Measurements from ENCODE around the gene RUNX1.

Gene RUNX1

DNA sequence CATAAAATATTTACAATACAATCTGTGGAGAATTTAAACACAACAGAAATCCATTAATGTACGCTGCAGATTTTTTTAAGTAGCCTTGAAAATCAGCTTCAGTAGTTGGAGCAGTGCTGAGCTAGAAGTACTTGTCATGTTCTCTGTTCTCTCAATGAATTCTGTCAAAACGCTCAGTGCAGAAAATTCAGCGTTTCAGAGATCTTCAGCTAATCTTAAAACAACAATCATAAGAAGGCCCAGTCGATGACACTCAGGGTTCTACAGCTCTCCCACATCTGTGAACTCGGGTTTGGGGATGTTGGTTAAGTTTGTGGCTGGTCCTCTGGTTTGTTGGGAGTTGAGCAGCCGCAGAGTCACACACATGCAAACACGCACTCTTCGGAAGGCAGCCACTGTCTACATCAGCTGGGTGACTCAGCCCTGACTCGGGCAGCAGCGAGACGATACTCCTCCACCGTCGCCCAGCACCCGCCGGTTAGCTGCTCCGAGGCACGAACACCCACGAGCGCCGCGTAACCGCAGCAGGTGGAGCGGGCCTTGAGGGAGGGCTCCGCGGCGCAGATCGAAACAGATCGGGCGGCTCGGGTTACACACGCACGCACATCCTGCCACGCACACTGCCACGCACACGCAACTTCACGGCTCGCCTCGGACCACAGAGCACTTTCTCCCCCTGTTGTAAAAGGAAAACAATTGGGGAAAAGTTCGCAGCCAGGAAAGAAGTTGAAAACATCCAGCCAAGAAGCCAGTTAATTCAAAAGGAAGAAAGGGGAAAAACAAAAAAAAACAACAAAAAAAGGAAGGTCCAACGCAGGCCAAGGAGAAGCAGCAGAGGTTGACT, 161.2 kb downstream of the RUNX1 start:
- peaks cover 5% of the 10 kb centered on the region for H3K27me3 ChIP-seq (ENCODE audit: control insufficient read depth, insufficient read depth, low read length)
- H3K4me3 ChIP-seq (ENCODE audit: low read length): peak overlapping the region; percentile 34
- H3K36me3 ChIP-seq (ENCODE audit: control insufficient read depth, insufficient read depth, low read length): no peaks in the 10 kb centered on the region
- no peaks in the 10 kb centered on the region for H3K9me3 ChIP-seq (ENCODE audit: control insufficient read depth, low read length)
- no peaks in the 10 kb centered on the region for H3K4me1 ChIP-seq (ENCODE audit: control insufficient read depth, insufficient read depth, low read length)
- peak overlapping the region; percentile 77 for H3K9ac ChIP-seq (ENCODE audit: low read length)

DNA sequence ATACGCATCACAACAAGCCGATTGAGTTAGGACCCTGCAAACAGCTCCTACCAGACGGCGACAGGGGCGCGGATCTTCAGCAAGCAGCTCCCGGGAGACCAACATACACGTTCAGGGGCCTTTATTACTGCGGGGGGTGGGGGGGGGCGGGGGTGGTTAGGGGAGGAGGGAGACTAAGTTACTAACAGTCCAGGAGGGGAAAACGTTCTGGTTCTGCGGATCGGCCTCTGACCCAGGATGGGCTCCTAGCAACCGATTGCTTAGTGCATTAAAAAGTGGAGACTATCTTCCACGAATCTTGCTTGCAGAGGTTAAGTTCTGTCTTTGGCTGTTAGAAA, 162.0 kb downstream of the RUNX1 start:
- Histone ChIP-seq H3K9me3 (ENCODE audit: control insufficient read depth, low read length) (no peaks in the 10 kb centered on the region), H3K9ac (ENCODE audit: low read length) (peak overlapping the region; percentile 94), H3K4me1 (ENCODE audit: control insufficient read depth, insufficient read depth, low read length) (no peaks in the 10 kb centered on the region), H3K27me3 (ENCODE audit: control insufficient read depth, insufficient read depth, low read length) (peaks cover 5% of the 10 kb centered on the region), H3K4me3 (ENCODE audit: low read length) (peak overlapping the region; percentile 91), H3K36me3 (ENCODE audit: control insufficient read depth, insufficient read depth, low read length) (no peaks in the 10 kb centered on the region)

- Histone ChIP-seq H3K27me3 (ENCODE audit: control insufficient read depth, insufficient read depth, low read length) (peaks cover 5% of the 10 kb centered on the region), H3K4me3 (ENCODE audit: low read length) (peak overlapping the region; percentile 91), H3K36me3 (ENCODE audit: control insufficient read depth, insufficient read depth, low read length) (no peaks in the 10 kb centered on the region), H3K9me3 (ENCODE audit: control insufficient read depth, low read length) (no peaks in the 10 kb centered on the region), H3K9ac (ENCODE audit: low read length) (peak overlapping the region; percentile 94), H3K4me1 (ENCODE audit: control insufficient read depth, insufficient read depth, low read length) (no peaks in the 10 kb centered on the region)
These were observed 162.6 kb downstream of the RUNX1 start for GRCh38 chr21:34886240-34887104.

DNA sequence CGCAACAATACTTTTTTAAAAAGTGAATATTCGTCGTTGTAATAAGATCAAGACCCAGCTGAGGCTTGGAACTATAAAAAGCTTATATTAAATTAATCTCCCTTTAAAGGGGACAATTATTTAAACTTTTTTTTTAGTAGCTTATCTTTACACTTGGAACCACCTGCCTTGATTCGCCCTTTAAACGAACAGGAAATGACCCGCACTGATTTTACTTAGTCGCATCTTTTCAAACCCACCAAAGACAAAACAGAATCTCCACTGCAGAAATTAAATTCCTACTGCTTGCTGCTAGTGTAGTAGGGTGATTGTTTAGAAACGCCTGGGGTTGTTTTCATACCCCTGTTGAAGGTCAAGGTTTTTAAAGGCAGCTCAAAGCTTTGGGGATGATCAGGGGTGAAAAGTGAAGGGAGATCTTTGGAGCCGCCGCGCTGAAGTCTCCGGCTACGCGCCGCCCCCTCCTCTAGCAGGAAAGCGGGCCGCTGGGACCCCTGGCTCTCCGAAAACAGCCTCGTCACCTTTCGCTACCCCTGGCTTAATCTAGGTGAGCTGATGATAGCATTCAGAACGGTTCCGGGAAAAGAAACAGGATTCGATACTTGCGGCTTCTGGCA, 163.4 kb downstream of the RUNX1 start:
- H3K4me1 ChIP-seq (ENCODE audit: control insufficient read depth, insufficient read depth, low read length): no peaks in the 10 kb centered on the region
- peaks cover 1% of the 10 kb centered on the region for H3K27me3 ChIP-seq (ENCODE audit: control insufficient read depth, insufficient read depth, low read length)
- H3K9ac ChIP-seq (ENCODE audit: low read length): peak overlapping the region; percentile 94
- peak overlapping the region; percentile 91 for H3K4me3 ChIP-seq (ENCODE audit: low read length)
- no peaks in the 10 kb centered on the region for H3K36me3 ChIP-seq (ENCODE audit: control insufficient read depth, insufficient read depth, low read length)
- H3K9me3 ChIP-seq (ENCODE audit: control insufficient read depth, low read length): no peaks in the 10 kb centered on the region

DNA sequence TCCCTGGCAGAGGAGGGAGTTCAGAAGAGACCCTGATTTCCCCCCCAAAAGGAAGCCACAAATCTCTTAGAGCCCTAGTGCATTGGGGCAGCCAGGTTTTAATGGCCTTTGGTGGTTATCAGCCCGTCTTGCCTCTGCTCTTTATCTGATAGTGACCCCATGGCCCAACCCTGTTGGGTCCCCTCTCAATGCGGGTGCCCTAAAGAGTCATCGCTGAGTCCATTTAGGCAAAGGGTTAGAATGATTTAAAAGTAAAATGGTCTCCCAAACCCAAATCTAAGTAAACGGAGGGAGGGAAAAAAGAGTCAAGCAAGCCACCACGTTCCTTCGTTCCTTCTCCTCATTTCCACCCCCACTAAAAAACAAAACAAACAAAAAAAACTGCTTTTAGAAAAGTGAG, 164.0 kb downstream of the RUNX1 start:
- peak overlapping the region; percentile 91 for H3K4me3 ChIP-seq (ENCODE audit: low read length)
- no peaks in the 10 kb centered on the region for H3K36me3 ChIP-seq (ENCODE audit: control insufficient read depth, insufficient read depth, low read length)
- peaks cover 5% of the 10 kb centered on the region for H3K4me1 ChIP-seq (ENCODE audit: control insufficient read depth, insufficient read depth, low read length)
- H3K9ac ChIP-seq (ENCODE audit: low read length): peak overlapping the region; percentile 94
- H3K27me3 ChIP-seq (ENCODE audit: control insufficient read depth, insufficient read depth, low read length): no peaks in the 10 kb centered on the region
- H3K9me3 ChIP-seq (ENCODE audit: control insufficient read depth, low read length): no peaks in the 10 kb centered on the region

GRCh38 chr21:34884346-34884929, 164.7 kb downstream of the RUNX1 start:
- Histone ChIP-seq H3K9ac (ENCODE audit: low read length) (peak overlapping the region; percentile 94), H3K27me3 (ENCODE audit: control insufficient read depth, insufficient read depth, low read length) (no peaks in the 10 kb centered on the region), H3K4me3 (ENCODE audit: low read length) (peak overlapping the region; percentile 91), H3K9me3 (ENCODE audit: control insufficient read depth, low read length) (no peaks in the 10 kb centered on the region), H3K36me3 (ENCODE audit: control insufficient read depth, insufficient read depth, low read length) (no peaks in the 10 kb centered on the region), H3K4me1 (ENCODE audit: control insufficient read depth, insufficient read depth, low read length) (peaks cover 5% of the 10 kb centered on the region)

- no peaks in the 10 kb centered on the region for H3K36me3 ChIP-seq (ENCODE audit: control insufficient read depth, insufficient read depth, low read length)
- no peaks in the 10 kb centered on the region for H3K9me3 ChIP-seq (ENCODE audit: control insufficient read depth, low read length)
- H3K4me3 ChIP-seq (ENCODE audit: low read length): peak overlapping the region; percentile 43
- no peaks in the 10 kb centered on the region for H3K27me3 ChIP-seq (ENCODE audit: control insufficient read depth, insufficient read depth, low read length)
- peaks cover 9% of the 10 kb centered on the region for H3K4me1 ChIP-seq (ENCODE audit: control insufficient read depth, insufficient read depth, low read length)
- peak overlapping the region; percentile 94 for H3K9ac ChIP-seq (ENCODE audit: low read length)
These were observed 165.4 kb downstream of the RUNX1 start for GRCh38 chr21:34883491-34884271.

GRCh38 chr21:34882719-34883131, 166.4 kb downstream of the RUNX1 start:
- no peaks in the 10 kb centered on the region for H3K9me3 ChIP-seq (ENCODE audit: control insufficient read depth, low read length)
- H3K4me3 ChIP-seq (ENCODE audit: low read length): peak overlapping the region; percentile 43
- H3K9ac ChIP-seq (ENCODE audit: low read length): peak overlapping the region; percentile 94
- no peaks in the 10 kb centered on the region for H3K27me3 ChIP-seq (ENCODE audit: control insufficient read depth, insufficient read depth, low read length)
- H3K36me3 ChIP-seq (ENCODE audit: control insufficient read depth, insufficient read depth, low read length): no peaks in the 10 kb centered on the region
- peaks cover 13% of the 10 kb centered on the region for H3K4me1 ChIP-seq (ENCODE audit: control insufficient read depth, insufficient read depth, low read length)

DNA sequence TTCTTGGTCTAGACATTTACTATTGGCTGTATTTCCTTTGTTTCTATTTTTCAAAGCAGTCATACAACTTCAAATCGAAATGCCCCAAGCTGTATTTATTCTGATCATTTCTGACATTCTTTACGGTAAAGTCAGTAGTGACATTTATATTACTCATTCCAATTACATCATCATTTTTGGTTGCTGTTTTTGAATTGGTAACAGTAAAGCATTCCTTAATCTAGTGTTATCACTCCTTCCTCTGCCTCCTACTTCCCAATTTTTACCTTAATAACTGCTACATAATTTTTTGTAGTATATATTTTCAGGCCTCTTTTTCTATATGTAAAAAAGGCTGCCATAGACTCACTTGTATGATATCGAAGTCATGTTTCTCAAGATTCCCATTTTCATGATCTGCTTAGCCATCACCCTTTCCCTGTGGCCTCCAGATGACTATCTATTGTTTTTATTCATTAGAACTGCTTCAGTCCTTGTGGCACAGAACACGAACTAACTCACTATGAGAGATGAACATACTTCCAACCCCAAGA, 167.2 kb downstream of the RUNX1 start:
- no peak overlapping the region for H3K4me3 ChIP-seq (ENCODE audit: low read length)
- no peaks in the 10 kb centered on the region for H3K27me3 ChIP-seq (ENCODE audit: control insufficient read depth, insufficient read depth, low read length)
- H3K9ac ChIP-seq (ENCODE audit: low read length): peak overlapping the region; percentile 94
- no peaks in the 10 kb centered on the region for H3K36me3 ChIP-seq (ENCODE audit: control insufficient read depth, insufficient read depth, low read length)
- H3K4me1 ChIP-seq (ENCODE audit: control insufficient read depth, insufficient read depth, low read length): peaks cover 21% of the 10 kb centered on the region
- no peaks in the 10 kb centered on the region for H3K9me3 ChIP-seq (ENCODE audit: control insufficient read depth, low read length)

GRCh38 chr21:34881421-34881820, 167.7 kb downstream of the RUNX1 start:
- Histone ChIP-seq H3K36me3 (ENCODE audit: control insufficient read depth, insufficient read depth, low read length) (no peaks in the 10 kb centered on the region), H3K4me3 (ENCODE audit: low read length) (no peak overlapping the region), H3K9me3 (ENCODE audit: control insufficient read depth, low read length) (no peaks in the 10 kb centered on the region), H3K27me3 (ENCODE audit: control insufficient read depth, insufficient read depth, low read length) (no peaks in the 10 kb centered on the region), H3K9ac (ENCODE audit: low read length) (peak overlapping the region; percentile 94), H3K4me1 (ENCODE audit: control insufficient read depth, insufficient read depth, low read length) (peaks cover 26% of the 10 kb centered on the region)

GRCh38 chr21:34880401-34880800, 168.7 kb downstream of the RUNX1 start:
- Histone ChIP-seq H3K4me3 (ENCODE audit: low read length) (no peak overlapping the region), H3K4me1 (ENCODE audit: control insufficient read depth, insufficient read depth, low read length) (peaks cover 32% of the 10 kb centered on the region), H3K27me3 (ENCODE audit: control insufficient read depth, insufficient read depth, low read length) (no peaks in the 10 kb centered on the region), H3K9ac (ENCODE audit: low read length) (peak overlapping the region; percentile 94), H3K9me3 (ENCODE audit: control insufficient read depth, low read length) (no peaks in the 10 kb centered on the region), H3K36me3 (ENCODE audit: control insufficient read depth, insufficient read depth, low read length) (no peaks in the 10 kb centered on the region)

Measured in mucosa of stomach (tissue), 1 donor.